Lower lobe of right lung (tissue), 2 donors: ENCODE data around the gene KCNIP2. TPM values are rescaled to one million over a fixed set of nuclear protein-coding genes. Genes with fewer than 3 reads are reported as not detected.

ENCODE experiments used
- ATAC-seq, 2 donors: fragments of 200-7000 bp; cut with Tn5 transposase; one replicate each; pipeline ENCODE4 v1.9.1; 2020 to 2022; ENCODE audit warnings: mild to moderate bottlenecking in 2 of 2, moderate library complexity in 2 of 2
- DNase-seq: peaks from one replicate; pipeline ENCODE4 v3.0.0-alpha.2; 2020
- H3K27ac ChIP-seq: fragments of 200-600 bp; one replicate; pipeline ENCODE4 v1.8.0; 2022
- H3K27me3 ChIP-seq: fragments of 200-600 bp; one replicate; pipeline ENCODE4 v1.8.0; 2022; ENCODE audit warnings: low read depth
- H3K36me3 ChIP-seq: fragments of 200-600 bp; one replicate; pipeline ENCODE4 v1.8.0; 2022; ENCODE audit warnings: mild to moderate bottlenecking
- H3K4me1 ChIP-seq: fragments of 200-600 bp; one replicate; pipeline ENCODE4 v1.8.0; 2022
- H3K4me3 ChIP-seq: fragments of 200-600 bp; one replicate; pipeline ENCODE4 v1.8.0; 2022; ENCODE audit warnings: mild to moderate bottlenecking
- H3K9me3 ChIP-seq: fragments of 200-600 bp; one replicate; pipeline ENCODE4 v1.8.0; 2022
- CTCF ChIP-seq: fragments of 200-600 bp; IDR thresholded peaks from one replicate; pipeline ENCODE4 v1.8.0; 2022; ENCODE audit warnings: antibody characterized with exemption, mild to moderate bottlenecking
- intact Hi-C: fragments of 100-400 bp; cut with DNase I; formaldehyde crosslinking; loops from one replicate; pipeline ENCODE4 v1.11.0; 2022
- total RNA-seq: library from RNA; stranded (reverse); fragmentation: NEBNext Ultra II Directional; extraction: Animal tissue kit (Norgen Biotek cat#: 25700); gene quantifications from one replicate; pipeline ENCODE4 v1.2.1, GENCODE V29; 2021
- donor health status: DM: no; HTN: yes; CAD: no; lungs with severe emphysema.

Gene KCNIP2
- total RNA-seq, 1 donor from 2014 or later: 3.7 TPM

DNA sequence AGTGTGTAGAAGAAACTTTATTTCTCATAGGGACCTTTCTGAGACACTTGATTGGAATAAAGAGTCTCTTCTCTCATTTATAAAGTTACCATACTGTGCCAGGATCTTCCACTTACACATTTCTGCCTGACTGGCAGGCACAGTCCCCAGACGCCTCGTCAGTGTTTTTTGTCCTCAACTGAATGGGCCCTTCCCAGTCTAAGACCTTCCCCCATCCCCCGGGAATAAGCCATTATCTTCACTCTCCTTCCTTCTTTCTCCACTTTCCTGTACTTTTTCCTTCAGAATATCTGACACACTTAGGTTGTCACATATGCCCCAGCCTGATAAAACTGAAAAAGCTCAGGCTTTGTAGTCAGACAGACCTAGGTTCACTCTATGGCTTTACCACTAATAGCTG, 35.3 kb upstream of the KCNIP2 start:
- no peak for DNase-seq
- H3K9me3 ChIP-seq: no peaks in the 10 kb centered on the region
- no peak for ATAC-seq
- TF ChIP-seq CTCF: no peak
- H3K27ac ChIP-seq: no peak overlapping the region
- no peaks in the 10 kb centered on the region for H3K27me3 ChIP-seq
- intact Hi-C loops: no loop called here
- H3K4me1 ChIP-seq: no peaks in the 10 kb centered on the region
- no peak overlapping the region for H3K4me3 ChIP-seq
- H3K36me3 ChIP-seq: peaks cover 17% of the 10 kb centered on the region

DNA sequence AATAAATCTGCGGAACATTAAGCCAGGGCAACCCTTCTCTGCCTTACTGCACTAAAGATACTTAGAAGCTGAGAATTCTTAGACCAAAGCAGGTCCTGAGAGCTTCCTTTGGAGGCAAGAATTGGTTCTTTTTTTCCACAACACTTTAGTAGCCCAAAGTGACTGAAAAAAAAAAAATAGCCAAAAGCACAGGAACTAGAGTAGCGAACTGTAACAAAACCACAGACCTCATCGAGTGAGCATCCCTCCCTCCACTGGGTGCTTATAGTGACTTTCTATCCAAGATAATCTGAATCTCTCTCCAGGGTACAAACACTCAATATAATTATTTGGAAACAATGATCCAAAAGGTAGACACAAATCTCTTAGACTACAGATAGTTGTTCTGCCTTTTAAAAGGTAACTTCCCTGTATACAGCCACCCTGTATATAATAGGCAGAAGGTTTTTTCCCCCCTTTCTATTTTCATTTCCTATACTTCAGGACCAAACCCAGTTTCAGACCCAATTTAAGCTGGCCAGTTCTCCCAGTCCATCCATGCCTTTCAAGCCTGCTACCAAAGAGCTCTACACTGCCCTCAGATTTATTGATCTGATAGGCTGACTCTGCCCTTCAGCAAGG, 31.6 kb upstream of the KCNIP2 start:
- H3K4me3 ChIP-seq: no peak overlapping the region
- intact Hi-C loops: no loop called here
- peaks cover 16% of the 10 kb centered on the region for H3K36me3 ChIP-seq
- TF ChIP-seq CTCF: no peak
- no peaks in the 10 kb centered on the region for H3K27me3 ChIP-seq
- no peaks in the 10 kb centered on the region for H3K4me1 ChIP-seq
- H3K9me3 ChIP-seq: no peaks in the 10 kb centered on the region
- H3K27ac ChIP-seq: no peak overlapping the region
- DNase-seq (no peak), ATAC-seq (no peak)

DNA sequence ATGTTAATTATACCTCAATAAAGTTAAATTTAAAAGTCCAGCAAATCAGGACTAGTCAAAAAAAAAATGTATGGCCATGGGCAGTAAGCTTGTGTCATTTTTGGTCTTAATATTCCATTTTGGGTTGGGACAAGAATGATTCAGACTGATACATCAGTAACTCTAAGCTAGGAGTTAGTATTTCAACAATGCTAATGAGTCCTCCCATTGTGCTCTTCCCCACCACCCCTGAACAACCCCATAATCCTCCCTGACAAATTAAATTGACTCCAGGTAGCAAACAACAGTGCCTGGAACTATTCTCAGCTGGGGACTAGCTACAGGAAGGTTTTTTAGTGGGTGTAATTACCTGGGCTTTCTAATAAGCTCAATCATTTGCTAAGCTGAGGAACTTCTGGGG, 30.7 kb upstream of the KCNIP2 start:
- H3K4me1 ChIP-seq: no peaks in the 10 kb centered on the region
- no peak for TF ChIP-seq CTCF

GRCh38 chr10:101867931-101868330, 24.3 kb upstream of the KCNIP2 start:
- Histone ChIP-seq H3K27ac (no peak overlapping the region), H3K9me3 (no peaks in the 10 kb centered on the region), H3K4me3 (no peak overlapping the region), H3K36me3 (peaks cover 4% of the 10 kb centered on the region), H3K4me1 (no peaks in the 10 kb centered on the region), H3K27me3 (no peaks in the 10 kb centered on the region)
- intact Hi-C loops: no loop called here
- DNase-seq: no peak
- TF ChIP-seq CTCF: no peak
- ATAC-seq: no peak

More for the DNA sequence above, 30.7 kb upstream of the KCNIP2 start:
- ATAC-seq (no peak), DNase-seq (no peak)
- intact Hi-C loops: no loop called here
- no peak overlapping the region for H3K4me3 ChIP-seq
- no peaks in the 10 kb centered on the region for H3K9me3 ChIP-seq
- H3K27me3 ChIP-seq: no peaks in the 10 kb centered on the region
- H3K27ac ChIP-seq: no peak overlapping the region
- peaks cover 7% of the 10 kb centered on the region for H3K36me3 ChIP-seq

DNA sequence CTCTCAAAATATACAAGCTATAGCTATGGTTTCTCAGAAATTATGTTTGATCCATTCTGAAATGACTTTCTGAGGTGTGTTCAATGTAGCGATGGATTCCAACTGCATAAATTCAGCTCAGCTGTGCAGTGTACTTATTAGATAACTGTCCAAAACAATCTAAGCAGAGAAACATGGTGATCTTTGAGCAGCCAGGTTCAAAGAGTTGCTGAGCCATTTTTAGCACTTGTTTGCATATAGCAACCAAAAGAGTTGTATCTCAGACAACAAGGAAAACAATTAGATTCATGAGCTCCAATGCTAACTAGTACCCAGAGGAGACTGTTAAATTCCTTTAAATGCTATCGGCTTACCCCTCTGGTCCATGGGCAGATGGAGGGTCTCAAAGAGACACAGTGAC, 15.9 kb upstream of the KCNIP2 start:
- no peak overlapping the region for H3K27ac ChIP-seq
- H3K4me3 ChIP-seq: no peak overlapping the region
- peaks cover 7% of the 10 kb centered on the region for H3K9me3 ChIP-seq
- TF ChIP-seq CTCF: no peak
- no peaks in the 10 kb centered on the region for H3K27me3 ChIP-seq
- H3K36me3 ChIP-seq: no peaks in the 10 kb centered on the region
- DNase-seq: no peak
- peaks cover 4% of the 10 kb centered on the region for H3K4me1 ChIP-seq
- no peak for ATAC-seq
- intact Hi-C loops: no loop called here
